HG03354 (cell line): ENCODE data around the gene SLCO4A1.

Experiments used
- ATAC-seq: cut with Tn5 transposase; IDR thresholded peaks from one replicate; pipeline ENCODE4 v1.9.1; 2021; ENCODE audit warnings: mild to moderate bottlenecking; ENCODE audit not compliant: unreplicated experiment, poor library complexity, severe bottlenecking

The SLCO4A1 gene

DNA sequence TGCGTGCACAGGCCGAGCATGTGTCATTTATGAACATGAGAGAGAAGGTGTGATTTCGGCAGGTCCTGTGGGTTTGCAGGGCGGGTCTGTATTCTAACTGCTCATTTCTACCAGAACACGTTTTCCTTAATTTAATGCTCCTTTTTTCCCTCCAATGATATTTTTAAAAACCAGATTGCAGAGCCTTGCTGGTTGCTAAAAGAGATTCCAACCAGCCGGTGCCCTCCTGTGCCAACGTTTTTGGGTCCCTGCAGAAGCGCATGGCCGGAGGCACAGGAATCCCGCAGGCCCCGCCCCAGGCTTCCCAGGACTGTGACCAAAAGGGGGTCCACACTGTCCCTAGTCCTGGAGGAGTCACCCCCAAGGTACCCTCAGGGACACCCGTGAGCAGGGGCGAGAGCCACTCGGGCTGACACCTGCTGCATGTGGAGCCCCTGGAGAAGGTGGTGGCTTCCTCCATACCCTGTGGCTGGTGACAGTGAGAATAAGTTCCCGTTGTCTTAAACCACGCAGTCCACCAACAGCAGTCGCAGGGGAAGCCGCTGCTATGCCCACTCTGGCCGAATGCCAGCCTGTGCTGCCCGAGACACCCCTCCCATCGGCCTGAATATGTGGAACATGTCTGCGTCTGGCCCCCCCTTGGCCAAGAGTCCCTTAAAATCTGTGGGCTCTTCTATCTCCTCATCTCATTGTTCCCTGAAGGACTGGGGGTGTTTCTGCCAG, 50.7 kb downstream of the SLCO4A1 start:
- no peak for ATAC-seq

DNA sequence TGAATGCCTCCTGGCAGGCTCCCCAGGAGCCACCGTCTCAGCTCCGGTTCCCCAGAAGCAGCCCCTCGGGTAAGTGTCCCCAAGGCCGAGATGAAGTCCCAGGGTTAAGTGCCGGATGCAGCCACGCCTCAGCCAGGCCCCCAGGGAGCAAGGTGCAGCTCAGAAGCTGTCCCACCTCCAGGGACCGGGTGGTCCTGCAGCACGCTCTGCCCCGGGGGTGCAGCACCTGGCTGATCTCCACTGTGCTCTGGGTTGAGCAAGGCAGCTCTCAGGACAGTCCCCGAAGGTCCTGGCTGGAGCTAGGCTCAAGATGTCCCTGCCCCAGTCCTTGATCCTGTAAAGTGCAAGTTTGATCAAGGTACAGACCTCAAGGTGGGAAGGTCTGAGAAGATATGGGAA, 51.2 kb downstream of the SLCO4A1 start:
- no peak for ATAC-seq

DNA sequence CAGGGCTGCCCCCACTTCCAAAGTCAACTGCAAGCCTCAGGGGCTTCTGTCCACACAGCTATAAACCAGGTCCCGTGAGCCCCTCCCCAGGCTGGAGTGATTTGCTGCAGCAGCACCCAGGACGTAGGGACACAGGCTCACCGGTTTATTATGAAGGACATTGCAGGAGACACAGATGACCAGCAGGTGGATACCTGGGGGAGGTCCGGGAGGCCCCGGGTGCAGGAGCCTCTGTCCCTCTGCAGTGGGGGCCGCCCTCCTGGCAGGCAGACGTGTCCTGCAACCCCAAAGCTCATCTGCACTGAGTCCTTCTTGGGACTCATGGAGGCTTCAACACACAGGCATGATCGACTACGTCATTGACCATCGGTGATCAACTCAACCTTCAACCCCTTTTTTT, 51.8 kb downstream of the SLCO4A1 start:
- ATAC-seq = no peak

DNA sequence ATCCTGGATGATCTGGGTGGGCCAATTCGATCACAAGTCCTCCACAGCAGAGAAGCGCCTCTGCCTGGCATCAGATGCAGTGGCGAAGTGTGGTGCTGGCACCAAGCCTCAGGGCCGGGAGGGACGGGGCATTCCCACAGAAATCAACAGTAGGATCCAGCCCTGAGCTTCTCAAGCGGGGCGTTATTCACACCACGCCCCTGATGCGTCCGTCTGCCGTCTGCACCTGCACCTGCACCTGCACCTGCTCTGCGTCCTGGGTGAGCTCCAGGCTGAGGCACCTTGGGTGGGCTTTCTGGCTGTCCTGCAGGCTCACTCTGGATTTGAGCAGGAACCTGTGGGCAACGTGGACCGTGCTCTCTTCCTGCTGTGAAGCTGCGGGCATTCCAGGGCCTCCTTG, 52.6 kb downstream of the SLCO4A1 start:
- no peak for ATAC-seq

DNA sequence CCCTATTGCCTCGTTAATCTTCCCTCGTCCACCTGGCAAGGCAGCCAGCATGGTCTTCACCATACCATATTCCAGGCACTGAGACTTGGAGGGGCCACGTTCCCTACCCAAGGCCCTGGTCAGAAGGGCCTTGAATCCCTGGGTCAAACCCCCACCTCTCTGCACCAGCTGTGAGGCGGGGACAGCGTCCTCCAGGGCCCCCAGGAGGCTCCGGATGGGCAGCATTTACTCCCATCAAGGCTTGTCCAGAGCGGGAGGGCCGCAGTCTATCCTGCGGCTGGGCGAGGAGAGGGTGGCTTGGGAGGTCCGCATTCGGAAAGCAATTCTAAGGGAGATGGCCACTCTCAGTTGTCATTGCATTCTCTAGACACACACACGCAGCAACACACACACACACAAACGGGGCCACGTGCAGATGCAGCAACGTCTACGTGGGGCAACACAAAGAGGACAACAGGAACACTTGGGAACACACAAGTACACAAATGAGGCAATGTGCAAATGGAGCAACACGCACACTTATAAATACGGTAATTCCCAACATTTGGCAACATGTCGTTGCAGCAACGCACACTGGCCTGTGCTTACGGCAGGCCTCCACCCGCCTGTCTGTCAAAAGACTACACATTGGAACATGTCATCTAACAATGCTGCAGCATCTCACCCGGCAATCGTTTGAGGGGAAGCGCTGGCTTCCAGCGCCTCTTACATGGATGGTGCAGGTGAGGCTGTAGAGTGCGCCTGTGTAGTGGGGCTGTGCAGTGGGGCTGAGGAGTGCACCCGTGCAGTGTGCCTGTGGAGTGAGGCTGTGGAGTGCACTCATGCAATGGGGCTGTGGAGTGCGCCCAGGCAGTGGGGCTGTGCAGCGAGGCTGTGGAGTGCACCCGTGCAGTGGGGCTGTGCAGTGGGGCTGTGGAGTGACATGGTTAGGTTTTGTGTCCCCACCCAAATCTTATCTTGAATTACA, 53.4 kb downstream of the SLCO4A1 start:
- ATAC-seq = no peak

DNA sequence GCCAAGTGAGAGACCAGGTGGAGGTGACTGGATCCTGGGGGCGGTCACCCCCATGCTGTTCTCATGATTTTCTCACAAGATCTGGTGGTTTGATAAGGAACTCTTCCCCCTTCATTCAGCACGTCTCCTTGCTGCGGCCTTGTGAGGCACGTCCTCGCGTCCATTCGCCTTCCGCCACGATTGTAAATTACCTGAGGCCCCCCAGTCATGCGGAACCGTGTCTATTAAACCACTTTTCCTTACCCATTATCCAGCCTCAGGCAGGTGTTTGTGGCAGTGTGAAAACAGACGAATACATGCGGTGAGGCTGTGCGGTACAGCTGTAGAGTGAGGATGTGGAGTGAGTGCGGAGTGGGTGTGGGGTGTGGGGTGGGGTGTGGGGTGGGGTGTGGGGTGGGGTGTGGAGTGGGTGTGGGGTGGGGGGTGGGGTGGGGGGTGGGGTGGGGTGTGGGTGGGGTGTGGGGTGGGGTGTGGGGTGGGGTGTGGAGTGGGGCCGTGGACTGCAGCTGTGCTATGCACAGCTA, 54.2 kb downstream of the SLCO4A1 start:
- no peak for ATAC-seq

DNA sequence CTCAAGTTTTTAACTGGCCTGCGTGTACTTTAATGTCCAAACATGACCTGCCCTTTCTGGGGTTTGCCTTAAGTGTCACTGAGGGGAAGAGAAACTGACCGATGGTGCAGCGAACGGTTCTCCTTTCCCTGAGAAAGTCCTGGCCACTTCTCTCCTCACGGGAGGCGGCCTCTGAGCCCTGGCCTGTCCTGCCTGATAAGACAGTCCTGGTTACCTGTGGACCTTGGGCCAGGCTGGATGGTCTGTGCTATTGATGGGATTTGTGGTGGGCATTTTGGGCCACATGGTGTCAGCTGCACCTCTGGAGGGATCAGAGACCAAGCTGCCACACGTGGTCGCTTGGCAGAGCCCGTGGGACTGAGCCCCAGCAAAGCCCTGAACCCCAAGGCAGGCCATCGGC, 54.7 kb downstream of the SLCO4A1 start:
- no peak for ATAC-seq

DNA sequence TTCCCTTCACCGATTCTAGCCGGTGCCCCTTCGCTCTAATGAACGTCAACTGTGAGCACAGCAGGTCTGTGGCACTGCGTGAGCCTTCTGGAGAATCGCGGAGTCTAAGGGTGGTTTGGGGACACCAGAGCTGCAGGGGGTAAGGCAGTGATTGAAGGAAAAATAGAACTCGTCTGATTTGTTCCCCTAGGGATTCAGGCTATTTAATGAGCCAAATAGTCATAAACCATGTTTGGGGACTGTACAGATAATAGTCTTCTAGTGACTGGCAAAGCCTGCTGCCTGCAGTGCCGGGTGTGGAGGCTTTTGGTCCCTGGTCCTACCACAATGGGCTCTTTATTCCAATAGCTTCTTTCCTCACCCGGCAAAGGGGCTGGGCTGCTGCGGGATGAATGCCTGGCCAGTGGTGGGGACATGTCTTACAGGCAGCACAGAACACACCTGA, 55.2 kb downstream of the SLCO4A1 start:
- no peak for ATAC-seq

DNA sequence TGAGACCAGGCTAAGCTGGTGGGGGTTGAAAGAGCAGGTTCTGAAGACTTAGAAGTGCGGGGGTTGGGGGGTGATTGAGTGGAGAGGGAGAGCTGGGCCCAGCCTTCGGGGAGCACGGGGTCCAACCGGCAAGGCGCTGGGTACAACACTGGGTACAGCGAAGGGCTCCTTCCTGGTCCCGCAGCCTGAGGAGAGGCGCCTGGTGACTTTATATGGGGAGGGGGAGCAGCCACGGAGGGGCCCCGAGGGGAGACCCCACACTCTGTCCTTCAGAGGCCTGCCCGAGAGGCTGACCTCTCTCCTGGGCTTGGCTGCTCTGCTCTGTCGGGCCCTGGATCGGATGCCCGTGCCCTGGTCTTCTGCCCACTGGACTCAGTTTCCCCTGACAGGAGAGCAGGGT, 55.9 kb downstream of the SLCO4A1 start:
- ATAC-seq = no peak

DNA sequence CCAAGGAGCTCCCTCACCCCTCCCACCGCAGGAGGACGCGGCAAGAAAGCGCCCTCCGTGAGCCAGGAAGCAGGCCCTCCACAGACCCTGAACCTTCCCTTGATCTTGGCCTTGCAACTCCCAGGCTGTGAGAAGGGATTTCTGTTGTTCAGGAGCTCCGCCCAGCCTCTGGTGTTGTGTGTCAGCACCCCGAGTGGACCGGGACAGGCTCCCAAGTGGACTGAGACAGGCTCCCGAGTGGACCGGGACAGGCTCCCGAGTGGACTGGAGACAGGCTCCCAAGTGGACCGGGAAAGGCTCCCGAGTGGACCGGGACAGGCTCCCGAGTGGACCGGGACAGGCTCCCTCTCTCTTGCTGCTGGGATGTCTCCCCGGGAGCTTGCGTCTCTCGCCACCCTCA, 57.0 kb downstream of the SLCO4A1 start:
- no peak for ATAC-seq

DNA sequence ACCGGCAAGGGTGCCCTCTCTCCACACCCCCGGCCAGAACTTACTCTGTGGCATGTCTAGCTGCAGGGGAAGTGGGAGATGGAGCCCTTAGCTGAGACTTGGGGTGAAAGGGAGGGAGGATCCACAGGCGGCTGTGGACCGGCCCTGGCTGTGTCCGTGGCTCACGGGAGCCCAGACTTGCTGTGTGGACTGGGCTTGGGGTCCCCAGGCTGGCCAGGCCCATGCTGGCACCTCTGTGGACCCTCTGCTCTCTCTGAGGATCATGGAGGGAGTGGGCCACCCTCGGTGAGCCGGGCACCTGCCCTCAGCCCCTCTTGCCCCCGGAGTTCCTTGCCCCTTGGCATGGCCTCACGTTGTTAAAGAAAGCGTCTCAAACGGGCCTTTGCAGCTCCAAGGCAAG, 57.4 kb downstream of the SLCO4A1 start:
- no peak for ATAC-seq

DNA sequence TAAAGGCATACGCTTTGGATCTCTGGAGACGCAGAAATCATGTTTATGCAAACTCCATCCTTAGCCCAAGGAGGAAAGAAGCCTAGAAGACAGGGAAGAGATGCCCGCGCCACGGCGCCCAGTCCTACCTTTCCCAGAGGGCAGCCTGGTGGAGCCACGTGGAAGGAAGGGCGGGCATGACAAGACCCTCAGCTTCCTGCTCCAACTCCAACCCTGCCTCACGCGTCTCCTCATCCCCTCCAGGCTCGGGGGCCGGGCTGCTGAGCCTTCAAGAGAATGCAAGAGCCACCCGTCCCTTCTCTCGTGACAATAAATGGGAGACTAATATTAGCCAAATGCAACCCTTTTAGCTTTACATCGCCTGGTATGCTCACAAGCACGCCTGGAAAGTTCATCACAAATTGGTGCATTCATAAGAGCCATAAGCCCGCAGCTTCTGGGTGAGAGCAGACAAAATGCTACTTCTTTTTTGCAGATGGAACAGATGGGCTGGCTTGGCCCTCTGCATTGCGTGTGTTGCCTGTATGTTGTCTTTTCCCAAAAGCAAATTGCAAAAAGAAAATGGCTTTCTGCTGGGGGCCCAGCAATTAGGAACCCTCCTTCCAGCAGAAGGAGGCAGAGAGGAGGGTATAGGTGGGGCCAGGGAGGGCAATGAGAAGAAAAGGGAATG, 58.1 kb downstream of the SLCO4A1 start:
- no peak for ATAC-seq

DNA sequence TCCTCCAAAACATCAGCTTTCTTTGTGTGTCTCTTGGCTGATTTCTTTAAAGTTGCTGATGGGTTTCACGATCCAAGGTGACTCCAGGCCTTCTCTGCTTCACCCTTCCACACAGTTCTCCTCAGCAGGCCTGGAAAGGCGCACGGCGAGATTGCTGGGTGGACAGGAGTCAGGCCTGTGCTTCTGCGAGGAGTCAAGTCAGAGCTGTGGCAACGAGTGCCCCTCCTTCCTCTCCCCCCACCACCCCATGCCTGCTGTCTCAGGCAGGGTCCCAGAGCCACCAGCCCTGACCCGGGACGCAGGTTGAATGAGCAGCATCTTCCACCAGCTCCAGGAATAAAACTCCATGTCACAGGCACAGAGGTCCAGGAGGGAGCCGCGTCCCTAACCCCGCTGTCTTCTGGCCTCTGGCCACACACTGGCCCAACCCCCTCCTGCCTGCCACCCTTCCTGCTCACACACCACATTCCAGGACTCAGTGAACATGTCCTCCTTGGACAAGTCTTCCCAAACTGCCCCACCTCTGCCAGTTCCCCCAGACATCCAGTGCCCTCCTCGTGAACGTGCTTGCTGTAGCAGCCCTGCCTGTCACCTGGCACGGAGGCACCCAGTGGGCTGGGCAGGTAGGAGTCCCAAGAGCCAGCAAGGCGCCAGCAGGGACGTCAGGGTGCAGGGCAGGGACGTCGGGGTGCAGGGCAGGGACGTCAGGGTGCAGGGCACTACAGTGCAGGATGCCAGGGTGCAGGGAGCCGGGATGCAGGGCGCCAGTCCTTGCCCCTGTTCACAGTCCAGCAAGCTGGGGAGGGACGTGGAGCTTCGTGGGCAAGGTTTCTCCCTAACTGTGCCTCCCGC, 59.1 kb downstream of the SLCO4A1 start:
- no peak for ATAC-seq

DNA sequence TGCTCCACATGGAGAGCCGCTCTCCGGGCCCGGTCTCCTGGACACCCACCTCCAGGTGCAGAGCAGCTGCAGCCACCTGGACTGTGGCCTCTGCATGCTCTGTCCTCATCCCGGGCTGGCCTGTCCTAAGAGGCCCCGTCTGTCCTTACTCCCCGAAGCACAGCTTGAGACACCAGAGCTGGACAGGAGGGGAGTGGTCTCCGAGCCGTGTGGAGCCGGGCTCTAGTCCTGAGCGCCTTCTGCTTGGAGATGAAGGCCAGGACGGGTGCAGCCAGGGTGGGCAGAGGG, 59.7 kb downstream of the SLCO4A1 start:
- no peak for ATAC-seq

DNA sequence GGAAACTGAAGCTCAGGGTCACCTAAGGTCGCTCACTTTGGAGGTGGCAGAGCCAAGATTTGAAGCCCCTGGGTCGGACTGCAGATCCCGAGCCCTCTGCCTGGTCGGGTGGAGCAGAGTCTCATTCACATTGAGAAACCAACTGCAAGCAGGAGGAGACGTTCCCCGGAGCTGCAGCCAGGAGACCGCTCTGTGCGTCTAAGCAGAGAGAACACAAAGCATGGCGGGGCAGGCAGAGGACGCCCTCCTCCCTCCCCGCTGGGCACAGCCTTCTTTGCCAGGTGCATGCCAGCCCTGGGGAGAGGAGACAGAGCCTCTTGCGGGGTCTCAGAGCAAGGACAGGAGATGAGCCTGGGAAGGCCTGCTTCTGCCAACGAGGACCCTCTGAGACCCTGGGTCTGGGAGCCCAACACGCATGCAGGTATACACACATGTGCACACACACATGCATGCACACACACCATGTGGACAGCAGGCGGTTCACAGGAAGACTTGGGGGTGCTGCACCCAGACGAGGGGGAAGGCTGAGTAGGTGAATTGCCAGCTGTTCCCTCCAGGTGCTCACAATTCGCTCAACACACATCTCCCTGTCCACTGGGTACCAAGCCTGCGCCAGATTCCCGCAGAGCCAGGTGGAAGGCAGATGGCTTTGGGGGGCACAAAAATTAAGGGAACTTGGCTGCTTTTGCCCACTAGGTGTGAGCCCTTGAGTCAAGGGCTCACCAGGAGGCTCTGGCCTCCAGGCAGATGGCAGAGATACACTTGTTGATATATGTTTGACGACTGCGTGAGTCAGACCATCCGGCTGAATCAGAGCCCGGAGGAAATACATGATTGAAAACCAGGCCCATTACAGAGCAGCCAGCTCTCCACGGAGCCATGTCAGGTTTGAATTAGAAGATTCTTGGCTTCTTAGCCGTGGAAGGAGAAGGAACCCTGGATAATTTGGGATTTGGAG, 60.9 kb downstream of the SLCO4A1 start:
- no peak for ATAC-seq

DNA sequence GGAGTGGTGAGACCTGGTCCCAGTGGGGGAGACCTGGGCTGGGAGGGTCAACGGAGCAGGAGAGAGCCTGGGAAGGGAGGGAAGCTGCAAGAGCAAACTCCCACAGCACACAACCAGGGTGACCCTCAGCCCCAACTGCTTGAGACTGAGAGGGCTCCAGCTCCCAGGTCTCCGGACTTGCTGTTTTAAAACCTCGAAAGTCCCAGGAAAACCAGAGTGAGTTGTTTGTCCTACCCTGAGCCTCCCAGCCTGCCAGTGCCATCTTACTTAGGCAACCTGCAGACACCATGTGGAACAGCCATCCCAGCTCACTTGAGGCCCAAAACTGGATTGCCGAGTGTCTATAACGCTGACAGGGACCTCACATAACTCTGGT, 61.5 kb downstream of the SLCO4A1 start:
- no peak for ATAC-seq

DNA sequence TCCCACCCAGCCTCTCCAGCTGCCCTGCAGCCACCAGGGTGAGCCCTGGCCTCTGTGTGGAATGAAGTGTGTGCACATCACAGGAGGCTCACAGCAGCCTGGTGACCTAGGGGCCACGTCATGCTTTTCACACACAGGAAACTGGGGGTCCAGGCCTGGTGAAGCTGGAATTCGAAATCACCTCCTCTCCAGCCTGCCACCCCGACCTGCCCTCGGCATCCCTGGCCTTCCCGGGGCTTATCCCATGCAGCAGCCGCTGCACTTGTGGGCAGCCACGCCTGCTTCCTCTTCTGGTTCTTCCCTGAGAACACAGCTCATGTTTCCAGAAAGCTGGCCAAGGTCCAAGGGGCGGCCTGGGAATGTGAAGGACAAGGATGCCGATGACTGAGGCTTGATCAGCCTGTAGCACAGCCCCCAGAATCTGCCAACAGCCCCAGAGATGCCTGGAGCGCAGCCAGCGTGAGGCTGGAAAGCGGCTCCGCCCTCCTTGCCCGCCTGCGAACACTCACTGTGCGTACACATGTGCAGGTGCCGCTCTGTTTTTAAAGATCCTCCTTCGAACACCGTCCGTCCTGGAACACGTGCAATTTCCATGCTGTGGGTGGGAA, 62.1 kb downstream of the SLCO4A1 start:
- no peak for ATAC-seq

DNA sequence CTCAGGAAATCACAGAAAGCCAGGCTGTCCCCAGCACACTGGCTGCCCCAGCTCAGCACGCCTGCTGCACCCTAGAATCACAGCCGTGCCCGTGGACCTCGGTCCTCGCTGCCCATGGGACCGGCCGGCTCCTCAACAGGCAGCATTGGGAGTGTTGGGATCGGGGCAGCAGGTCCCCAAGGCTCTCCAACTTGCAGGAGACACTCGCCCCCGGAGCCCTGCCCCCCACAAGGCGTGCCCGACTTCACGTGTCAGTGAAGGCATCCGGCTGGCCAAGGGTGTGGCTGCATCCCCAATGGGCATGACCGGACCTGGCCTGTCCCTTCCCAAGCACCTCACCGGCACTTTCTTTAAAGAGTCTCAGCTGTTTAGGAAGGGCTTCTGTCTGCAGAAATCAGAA, 63.3 kb downstream of the SLCO4A1 start:
- ATAC-seq = no peak
